Gastroesophageal sphincter (tissue), 4 donors: ENCODE measurements around the gene ARHGEF38. TPM values are rescaled to one million over a fixed set of nuclear protein-coding genes. Genes with fewer than 3 reads are reported as not detected.

Experiments used
- ATAC-seq: fragments of 150-250 bp; one replicate; pipeline ENCODE4 v1.9.1; 2016; ENCODE audit warnings: mild to moderate bottlenecking, moderate library complexity
- H3K27ac ChIP-seq, 4 donors: fragments of 200-600 bp; sonication (generic) in 3 of 4; 1 replicate in 3 of 4; 2 replicates in 1 of 4; pipeline ENCODE4 v1.5.1; 2016 to 2019
- H3K27me3 ChIP-seq: fragments of 200-600 bp; sonication (generic); one replicate; pipeline ENCODE4 v1.5.1; 2019
- H3K36me3 ChIP-seq, 2 donors: fragments of 200-600 bp; sonication (generic); one replicate each; pipeline ENCODE4 v1.5.1; 2019; ENCODE audit warnings: control low read depth in 1 of 2
- H3K4me1 ChIP-seq, 3 donors: fragments of 200-600 bp; sonication (generic); 1 replicate in 2 of 3; 2 replicates in 1 of 3; pipeline ENCODE4 v1.5.1; 2016 to 2019; ENCODE audit warnings: control low read depth in 2 of 3
- H3K4me3 ChIP-seq, 2 donors: fragments of 200-600 bp; sonication (generic); one replicate each; pipeline ENCODE4 v1.5.1; 2019; ENCODE audit warnings: mild to moderate bottlenecking in 1 of 2, moderate library complexity in 1 of 2
- H3K9me3 ChIP-seq, 3 donors: fragments of 200-600 bp; sonication (generic); one replicate each; pipeline ENCODE4 v1.5.1; 2017 to 2019; ENCODE audit warnings: control low read depth in 2 of 3
- CTCF ChIP-seq, 4 experiments: fragments of 200-600 bp in 2 of 4; fragments of 450-650 bp in 2 of 4; sonication (generic) in 1 of 4; IDR thresholded peaks; one replicate each; pipeline ENCODE4 v1.5.1; 2017 to 2019; ENCODE audit warnings: antibody characterized with exemption in 4 of 4, mild to moderate bottlenecking in 2 of 4, moderate library complexity in 2 of 4
- EP300 ChIP-seq: sonication (generic); formaldehyde crosslinking; IDR thresholded peaks from one replicate; pipeline ENCODE4 v1.6.1; 2017; ENCODE audit warnings: antibody characterized with exemption, mild to moderate bottlenecking
- POLR2A ChIP-seq, 2 donors: fragments of 450-650 bp; IDR thresholded peaks; one replicate each; pipeline ENCODE4 v1.6.1; 2017; ENCODE audit warnings: antibody characterized with exemption in 2 of 2, mild to moderate bottlenecking in 2 of 2, moderate library complexity in 1 of 2
- POLR2AphosphoS5 ChIP-seq: sonication (generic); formaldehyde crosslinking; IDR thresholded peaks from one replicate; pipeline ENCODE4 v1.6.1; 2017; ENCODE audit warnings: antibody characterized with exemption
- WGBS, 2 donors: methylation state at CpG; one replicate each; pipeline ENCODE4 v1.1.5; 2018; ENCODE audit warnings: low coverage in 1 of 2; 5-methylcytosine and 5-hydroxymethylcytosine counted together
- total RNA-seq, 4 donors: library from RNA; depleted of rRNA; stranded (reverse); fragments of >200 nt; gene quantifications; one replicate each; pipeline ENCODE4 v1.1.0, GENCODE V29; 2016

ARHGEF38 gene
- total RNA-seq, 4 donors from 2014 or later: 0.25 TPM; not detected in 3

GRCh38 chr4:105657117-105657765 is 104.8 kb downstream of the ARHGEF38 start:
- Histone ChIP-seq H3K9me3 (no peaks in the 10 kb centered on the region), H3K27me3 (no peaks in the 10 kb centered on the region), H3K4me3 (no peak overlapping the region), H3K36me3 (no peaks in the 10 kb centered on the region), H3K4me1 (no peaks in the 10 kb centered on the region), H3K27ac (no peak overlapping the region)
- no peak for TF ChIP-seq CTCF (IDR thresholded peaks at IDR 0.05)
- TF ChIP-seq POLR2A (IDR thresholded peaks at IDR 0.05): no peak
- no peak for TF ChIP-seq POLR2AphosphoS5
- TF ChIP-seq EP300: no peak
- no peak for ATAC-seq

GRCh38 chr4:105659190-105659589 is 106.8 kb downstream of the ARHGEF38 start:
- TF ChIP-seq POLR2AphosphoS5 (no peak), POLR2A (IDR thresholded peaks at IDR 0.05) (no peak), EP300 (no peak), CTCF (IDR thresholded peaks at IDR 0.05) (no peak)
- Histone ChIP-seq H3K27me3 (no peaks in the 10 kb centered on the region), H3K36me3 (no peaks in the 10 kb centered on the region), H3K9me3 (no peaks in the 10 kb centered on the region), H3K4me3 (no peak overlapping the region), H3K4me1 (no peaks in the 10 kb centered on the region), H3K27ac (no peak overlapping the region)
- ATAC-seq: no peak
- 78 to 100% methylated on average over 1 to 5 of the region's 6 CpGs for WGBS, 2 donors

GRCh38 chr4:105661028-105661427 is 108.6 kb downstream of the ARHGEF38 start:
- H3K4me3 ChIP-seq: no peak overlapping the region
- H3K27ac ChIP-seq: no peak overlapping the region
- WGBS, 2 donors: 82 to 88% methylated on average over 3 of the region's 3 CpGs
- H3K27me3 ChIP-seq: no peaks in the 10 kb centered on the region
- ATAC-seq: no peak
- no peak for TF ChIP-seq EP300
- no peak for TF ChIP-seq POLR2A (IDR thresholded peaks at IDR 0.05)
- no peak for TF ChIP-seq CTCF (IDR thresholded peaks at IDR 0.05)
- no peak for TF ChIP-seq POLR2AphosphoS5
- H3K9me3 ChIP-seq: no peaks in the 10 kb centered on the region
- no peaks in the 10 kb centered on the region for H3K36me3 ChIP-seq
- no peaks in the 10 kb centered on the region for H3K4me1 ChIP-seq

GRCh38 chr4:105662935-105663675 is 110.7 kb downstream of the ARHGEF38 start:
- Histone ChIP-seq H3K27me3 (no peaks in the 10 kb centered on the region), H3K9me3 (no peaks in the 10 kb centered on the region), H3K27ac (no peak overlapping the region), H3K4me1 (no peaks in the 10 kb centered on the region), H3K36me3 (no peaks in the 10 kb centered on the region), H3K4me3 (no peak overlapping the region)
- 69 to 92% methylated on average over 2 of the region's 2 CpGs for WGBS, 2 donors
- no peak for ATAC-seq
- TF ChIP-seq EP300 (no peak), CTCF (IDR thresholded peaks at IDR 0.05) (no peak), POLR2A (IDR thresholded peaks at IDR 0.05) (no peak), POLR2AphosphoS5 (no peak)

- Histone ChIP-seq H3K9me3 (no peaks in the 10 kb centered on the region), H3K36me3 (no peaks in the 10 kb centered on the region), H3K27ac (no peak overlapping the region), H3K4me1 (no peaks in the 10 kb centered on the region), H3K27me3 (no peaks in the 10 kb centered on the region), H3K4me3 (no peak overlapping the region)
- no peak for ATAC-seq
- WGBS, 2 donors: 41 to 58% methylated on average over 5 of the region's 5 CpGs
- TF ChIP-seq POLR2A (IDR thresholded peaks at IDR 0.05): no peak
- no peak for TF ChIP-seq EP300
- TF ChIP-seq POLR2AphosphoS5: no peak
- TF ChIP-seq CTCF (IDR thresholded peaks at IDR 0.05): no peak
Observed at GRCh38 chr4:105666693-105667092, 114.3 kb downstream of the ARHGEF38 start.
